ENCODE results near the gene CCDC177. TPM values are rescaled to one million over a fixed set of nuclear protein-coding genes. Genes with fewer than 3 reads are reported as not detected.

CCDC177 gene
- total RNA-seq, 1 donor from 2014 or later = 0.13 TPM

GRCh38 chr14:69537900-69538299 is 36.8 kb downstream of the CCDC177 start:
- Histone ChIP-seq H3K36me3 (ENCODE audit: control insufficient read depth, insufficient read depth, low read length) (no peaks in the 10 kb centered on the region), H3K4me3 (ENCODE audit: low read depth, low read length) (no peak overlapping the region)

GRCh38 chr14:69536971-69537370 is 37.7 kb downstream of the CCDC177 start:
- Histone ChIP-seq H3K4me3 (ENCODE audit: low read depth, low read length) (no peak overlapping the region), H3K27me3 (ENCODE audit: control insufficient read depth, insufficient read depth, low read length) (peaks cover 3% of the 10 kb centered on the region), H3K36me3 (ENCODE audit: control insufficient read depth, insufficient read depth, low read length) (no peaks in the 10 kb centered on the region)
- DNase-seq (ENCODE audit: low read depth) = no peak
- TF ChIP-seq CTCF (IDR thresholded peaks at IDR 0.05; ENCODE audit: insufficient read depth, low read length, poor library complexity, severe bottlenecking) = no peak

More at GRCh38 chr14:69537900-69538299, 36.8 kb downstream of the CCDC177 start:
- H3K27me3 ChIP-seq (ENCODE audit: control insufficient read depth, insufficient read depth, low read length) = peaks cover 3% of the 10 kb centered on the region
- TF ChIP-seq CTCF (IDR thresholded peaks at IDR 0.05; ENCODE audit: insufficient read depth, low read length, poor library complexity, severe bottlenecking) = no peak
- DNase-seq (ENCODE audit: low read depth) = no peak

DNA sequence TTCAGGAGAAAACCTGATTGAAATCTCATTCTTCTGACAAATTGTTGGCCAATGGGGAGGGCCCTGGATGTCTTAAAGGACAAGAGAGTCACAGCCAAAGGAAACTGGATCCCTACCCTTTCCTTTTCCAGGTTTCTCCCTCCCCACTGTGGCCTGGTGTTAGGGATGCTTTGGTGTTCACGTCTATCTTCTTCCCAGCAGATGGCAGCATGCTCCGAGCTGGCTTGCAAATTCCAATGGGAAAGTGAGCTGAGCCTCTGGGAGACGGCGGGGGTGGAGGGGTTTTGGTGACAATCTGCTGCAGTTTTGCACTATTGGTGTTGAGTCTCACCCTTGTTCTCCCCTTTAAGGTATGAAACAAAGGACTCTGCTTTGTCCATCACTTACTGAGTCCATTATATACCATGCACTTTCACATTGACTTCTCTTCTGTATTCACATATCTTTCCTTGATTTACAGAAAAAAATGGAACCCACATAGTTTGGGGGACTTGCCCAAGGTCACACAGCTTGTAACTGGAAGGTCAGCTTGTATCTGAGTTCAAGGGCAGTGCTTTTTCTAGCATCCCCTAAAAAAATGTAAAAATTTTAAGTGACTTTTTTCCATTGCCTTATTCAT is 39.3 kb downstream of the CCDC177 start:
- H3K36me3 ChIP-seq (ENCODE audit: control insufficient read depth, insufficient read depth, low read length) = no peaks in the 10 kb centered on the region
- no peak for DNase-seq (ENCODE audit: low read depth)
- H3K4me3 ChIP-seq (ENCODE audit: low read depth, low read length) = no peak overlapping the region
- peaks cover 6% of the 10 kb centered on the region for H3K27me3 ChIP-seq (ENCODE audit: control insufficient read depth, insufficient read depth, low read length)
- TF ChIP-seq CTCF (IDR thresholded peaks at IDR 0.05; ENCODE audit: insufficient read depth, low read length, poor library complexity, severe bottlenecking) = peak; percentile 74

GRCh38 chr14:69532561-69533340 is 41.9 kb downstream of the CCDC177 start:
- Histone ChIP-seq H3K4me3 (ENCODE audit: low read depth, low read length) (no peak overlapping the region), H3K36me3 (ENCODE audit: control insufficient read depth, insufficient read depth, low read length) (no peaks in the 10 kb centered on the region), H3K27me3 (ENCODE audit: control insufficient read depth, insufficient read depth, low read length) (peaks cover 13% of the 10 kb centered on the region)
- TF ChIP-seq CTCF (IDR thresholded peaks at IDR 0.05; ENCODE audit: insufficient read depth, low read length, poor library complexity, severe bottlenecking) = no peak
- DNase-seq (ENCODE audit: low read depth) = no peak

GRCh38 chr14:69531135-69531534 is 43.5 kb downstream of the CCDC177 start:
- no peak overlapping the region for H3K4me3 ChIP-seq (ENCODE audit: low read depth, low read length)
- H3K27me3 ChIP-seq (ENCODE audit: control insufficient read depth, insufficient read depth, low read length) = peaks cover 13% of the 10 kb centered on the region
- no peak for TF ChIP-seq CTCF (IDR thresholded peaks at IDR 0.05; ENCODE audit: insufficient read depth, low read length, poor library complexity, severe bottlenecking)
- H3K36me3 ChIP-seq (ENCODE audit: control insufficient read depth, insufficient read depth, low read length) = no peaks in the 10 kb centered on the region
- no peak for DNase-seq (ENCODE audit: low read depth)
